GM19238 (cell line): Measurements from ENCODE around the gene ENO2.

Source experiments
- DNase-seq: peaks from one replicate; pipeline ENCODE4 v3.0.0; 2011; ENCODE audit warnings: low spot score; ENCODE audit not compliant: insufficient read length

Gene ENO2

GRCh38 chr12:6948873-6949594 is 34.7 kb downstream of the ENO2 start:
- no peak for DNase-seq

- DNase-seq = no peak
Observed at GRCh38 chr12:6950401-6950801, 36.0 kb downstream of the ENO2 start.

- no peak for DNase-seq
Observed at GRCh38 chr12:6950811-6951540, 36.6 kb downstream of the ENO2 start, which contains the start of gene PTPN6. PTPN6 (plus strand) TSS chr12:6951356; CDS start chr12:6951513, 157 bp downstream.

GRCh38 chr12:6951551-6952120 is 37.3 kb downstream of the ENO2 start:
- DNase-seq = no peak

- no peak for DNase-seq
Observed at GRCh38 chr12:6952121-6952862, 37.9 kb downstream of the ENO2 start.

- DNase-seq = no peak
Observed at GRCh38 chr12:6952863-6953441, 38.6 kb downstream of the ENO2 start.

GRCh38 chr12:6953442-6954315 is 39.3 kb downstream of the ENO2 start:
- peak; percentile 73 for DNase-seq

GRCh38 chr12:6954316-6955107 is 40.1 kb downstream of the ENO2 start:
- DNase-seq = no peak

- no peak for DNase-seq
Observed at GRCh38 chr12:6955108-6956020, 41.0 kb downstream of the ENO2 start.

GRCh38 chr12:6956021-6956727 is 41.8 kb downstream of the ENO2 start:
- DNase-seq = no peak

GRCh38 chr12:6957151-6957701 is 42.8 kb downstream of the ENO2 start:
- DNase-seq = no peak

- DNase-seq = no peak
Observed at GRCh38 chr12:6957741-6958608, 43.6 kb downstream of the ENO2 start.

- DNase-seq = no peak
Observed at GRCh38 chr12:6958609-6959057, 44.3 kb downstream of the ENO2 start.

GRCh38 chr12:6959058-6959804 is 44.9 kb downstream of the ENO2 start:
- no peak for DNase-seq

GRCh38 chr12:6959805-6960592 is 45.6 kb downstream of the ENO2 start:
- no peak for DNase-seq
